ENCODE data around the gene EZR.

- no peak for TF ChIP-seq EZH2 (IDR thresholded peaks at IDR 0.05; ENCODE audit: borderline replicate concordance, insufficient read depth, low read depth, low read length, poor library complexity, severe bottlenecking)
- TF ChIP-seq CTCF (IDR thresholded peaks at IDR 0.05): no peak
Measured at GRCh38 chr6:158804207-158804606, 15.0 kb downstream of the EZR start.
